Panc1 (cell line): Measurements from ENCODE around the gene LYPD6B. TPM values are rescaled to one million over a fixed set of nuclear protein-coding genes. Genes with fewer than 3 reads are reported as not detected.

Source experiments
- ATAC-seq: fragments of 200-7000 bp; cut with Tn5 transposase; 2 replicates; pipeline ENCODE4 v1.9.1; 2020; ENCODE audit warnings: mild to moderate bottlenecking, moderate library complexity
- BruUV-seq: library from RNA; stranded (reverse); fragments of 400-500 nt; replicated peaks from 2 replicates; lab custom pipeline; 2021; lab: Mats Ljungman, UMichigan
- CTCF ChIA-PET: fragments of 300-600 bp; sonication (Branson Sonifier 250); formaldehyde crosslinking; loops from one replicate; lab custom pipeline; 2022; ENCODE audit warnings: antibody characterized with exemption; lab: Charles Lee
- POLR2A ChIA-PET: fragments of 300-600 bp; sonication (Branson Sonifier 250); formaldehyde crosslinking; loops from one replicate; lab custom pipeline; 2022; ENCODE audit warnings: antibody characterized with exemption; lab: Charles Lee
- DNase-seq: peaks from one replicate; pipeline ENCODE4 v3.0.0-alpha.2; 2010; ENCODE audit warnings: low read depth, low spot score
- H3K27ac ChIP-seq: 2 replicates; pipeline ENCODE4 v1.5.1; 2011; ENCODE audit warnings: mild to moderate bottlenecking, low read length, inconsistent platforms
- H3K27me3 ChIP-seq: fragments of 200-500 bp; sonication (Bioruptor generic); 2 replicates; pipeline ENCODE4 v1.6.0; 2014; ENCODE audit warnings: low read length, inconsistent platforms; ENCODE audit not compliant: control insufficient read depth, insufficient read depth
- H3K36me3 ChIP-seq: fragments of 200-500 bp; sonication (Bioruptor generic); 2 replicates; pipeline ENCODE4 v1.5.1; 2014; ENCODE audit warnings: inconsistent platforms, mild to moderate bottlenecking, low read length, moderate library complexity; ENCODE audit not compliant: control insufficient read depth, insufficient read depth
- H3K4me1 ChIP-seq: 2 replicates; pipeline ENCODE4 v1.5.1; 2011; ENCODE audit warnings: inconsistent platforms, mild to moderate bottlenecking, low read length, moderate library complexity; ENCODE audit not compliant: control insufficient read depth, insufficient read depth
- H3K4me3 ChIP-seq, 2 experiments: 2 replicates each; pipeline ENCODE4 v1.5.1; 2011 to 2012; ENCODE audit warnings: low read depth in 2 of 2, low read length in 2 of 2, mild to moderate bottlenecking in 2 of 2, inconsistent platforms in 1 of 2, moderate library complexity in 1 of 2
- H3K9me3 ChIP-seq: fragments of 200-500 bp; sonication (Bioruptor generic); 2 replicates; pipeline ENCODE4 v1.5.1; 2014; ENCODE audit warnings: low read depth, mild to moderate bottlenecking, inconsistent platforms, low read length, moderate library complexity; ENCODE audit not compliant: control insufficient read depth, insufficient read depth
- POLR2AphosphoS5 ChIP-seq: IDR thresholded peaks from 2 replicates; pipeline ENCODE4 v1.6.1; 2012; ENCODE audit warnings: mild to moderate bottlenecking, low read depth, low read length, moderate library complexity
- SIN3A ChIP-seq: IDR thresholded peaks from 2 replicates; pipeline ENCODE4 v1.6.1; 2012; ENCODE audit warnings: low read depth, mild to moderate bottlenecking, low read length, moderate library complexity, borderline replicate concordance; ENCODE audit not compliant: insufficient read depth
- TCF7L2 ChIP-seq: IDR thresholded peaks from 2 replicates; pipeline ENCODE4 v1.6.1; 2011; ENCODE audit warnings: mild to moderate bottlenecking, low read depth, low read length, inconsistent platforms
- in situ Hi-C: cut with HindIII; loops from 2 replicates; pipeline ENCODE4 v1.10.0; 2016; ENCODE audit warnings: low sequenced_read_pairs, low pct_unique_long_range_greater_than_20kb
- intact Hi-C: fragments of 100-400 bp; cut with micrococcal nuclease; formaldehyde crosslinking; loops from one replicate; pipeline ENCODE4 v1.10.0; 2022; ENCODE audit not compliant: unreplicated experiment
- total RNA-seq: library from RNA; stranded (reverse); gene quantifications from one replicate; pipeline ENCODE4 v1.2.1, GENCODE V29; 2021; ENCODE audit not compliant: unreplicated experiment
- TF ChIP-seq, protein P1 (sequence below), 2 experiments: IDR thresholded peaks; 2 replicates each; pipeline ENCODE4 v1.6.1; 2011 to 2012; ENCODE audit warnings: low read depth in 2 of 2, control low read depth in 1 of 2, low read length in 1 of 2, mild to moderate bottlenecking in 1 of 2, moderate library complexity in 1 of 2; ENCODE audit not compliant: insufficient read depth in 1 of 2
- TF ChIP-seq, protein P2 (sequence below): fragments of 450-650 bp; IDR thresholded peaks from 2 replicates; pipeline ENCODE4 v1.5.1; 2017; ENCODE audit warnings: mild to moderate bottlenecking

LYPD6B gene
- total RNA-seq, 1 experiment from 2014 or later = 2.2 TPM

DNA sequence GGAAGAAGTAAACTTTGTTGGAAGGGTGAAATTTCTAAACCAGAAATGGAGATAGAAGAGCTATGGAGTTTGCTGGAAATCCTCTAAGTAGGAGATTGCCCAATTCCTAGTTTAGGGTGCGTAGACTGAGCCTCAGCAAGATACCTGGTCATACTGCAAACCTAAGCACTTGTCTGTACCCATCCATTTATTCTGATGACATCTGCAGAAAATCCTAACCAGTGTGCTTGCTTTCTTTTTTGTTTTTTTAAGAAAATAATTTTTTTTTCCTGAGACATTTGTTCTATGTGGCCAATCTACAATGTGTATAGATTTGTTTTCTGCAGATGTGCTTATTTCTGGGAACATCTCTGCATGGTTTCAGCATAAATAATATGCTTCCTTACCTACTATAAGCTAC is 144.7 kb downstream of the LYPD6B start:
- H3K36me3 ChIP-seq = no peaks in the 10 kb centered on the region
- H3K27ac ChIP-seq = no peak overlapping the region
- intact Hi-C loops = no loop called here
- in situ Hi-C loops = no loop called here
- no peak for DNase-seq
- H3K4me3 ChIP-seq = no peak overlapping the region
- no peak for ATAC-seq
- H3K27me3 ChIP-seq = no peaks in the 10 kb centered on the region
- ChIA-PET CTCF (no interaction called here), POLR2A (no interaction called here)
- H3K4me1 ChIP-seq = no peaks in the 10 kb centered on the region
- no TSS peak for BruUV-seq
- TF ChIP-seq, protein P1, sequence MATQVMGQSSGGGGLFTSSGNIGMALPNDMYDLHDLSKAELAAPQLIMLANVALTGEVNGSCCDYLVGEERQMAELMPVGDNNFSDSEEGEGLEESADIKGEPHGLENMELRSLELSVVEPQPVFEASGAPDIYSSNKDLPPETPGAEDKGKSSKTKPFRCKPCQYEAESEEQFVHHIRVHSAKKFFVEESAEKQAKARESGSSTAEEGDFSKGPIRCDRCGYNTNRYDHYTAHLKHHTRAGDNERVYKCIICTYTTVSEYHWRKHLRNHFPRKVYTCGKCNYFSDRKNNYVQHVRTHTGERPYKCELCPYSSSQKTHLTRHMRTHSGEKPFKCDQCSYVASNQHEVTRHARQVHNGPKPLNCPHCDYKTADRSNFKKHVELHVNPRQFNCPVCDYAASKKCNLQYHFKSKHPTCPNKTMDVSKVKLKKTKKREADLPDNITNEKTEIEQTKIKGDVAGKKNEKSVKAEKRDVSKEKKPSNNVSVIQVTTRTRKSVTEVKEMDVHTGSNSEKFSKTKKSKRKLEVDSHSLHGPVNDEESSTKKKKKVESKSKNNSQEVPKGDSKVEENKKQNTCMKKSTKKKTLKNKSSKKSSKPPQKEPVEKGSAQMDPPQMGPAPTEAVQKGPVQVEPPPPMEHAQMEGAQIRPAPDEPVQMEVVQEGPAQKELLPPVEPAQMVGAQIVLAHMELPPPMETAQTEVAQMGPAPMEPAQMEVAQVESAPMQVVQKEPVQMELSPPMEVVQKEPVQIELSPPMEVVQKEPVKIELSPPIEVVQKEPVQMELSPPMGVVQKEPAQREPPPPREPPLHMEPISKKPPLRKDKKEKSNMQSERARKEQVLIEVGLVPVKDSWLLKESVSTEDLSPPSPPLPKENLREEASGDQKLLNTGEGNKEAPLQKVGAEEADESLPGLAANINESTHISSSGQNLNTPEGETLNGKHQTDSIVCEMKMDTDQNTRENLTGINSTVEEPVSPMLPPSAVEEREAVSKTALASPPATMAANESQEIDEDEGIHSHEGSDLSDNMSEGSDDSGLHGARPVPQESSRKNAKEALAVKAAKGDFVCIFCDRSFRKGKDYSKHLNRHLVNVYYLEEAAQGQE (IDR thresholded peaks at IDR 0.05; ENCODE audit: insufficient read depth in 1 of 2, low read depth in 2 of 2, low read length in 1 of 2) = no peak
- no peak for TF ChIP-seq POLR2AphosphoS5
- TF ChIP-seq, protein P2, sequence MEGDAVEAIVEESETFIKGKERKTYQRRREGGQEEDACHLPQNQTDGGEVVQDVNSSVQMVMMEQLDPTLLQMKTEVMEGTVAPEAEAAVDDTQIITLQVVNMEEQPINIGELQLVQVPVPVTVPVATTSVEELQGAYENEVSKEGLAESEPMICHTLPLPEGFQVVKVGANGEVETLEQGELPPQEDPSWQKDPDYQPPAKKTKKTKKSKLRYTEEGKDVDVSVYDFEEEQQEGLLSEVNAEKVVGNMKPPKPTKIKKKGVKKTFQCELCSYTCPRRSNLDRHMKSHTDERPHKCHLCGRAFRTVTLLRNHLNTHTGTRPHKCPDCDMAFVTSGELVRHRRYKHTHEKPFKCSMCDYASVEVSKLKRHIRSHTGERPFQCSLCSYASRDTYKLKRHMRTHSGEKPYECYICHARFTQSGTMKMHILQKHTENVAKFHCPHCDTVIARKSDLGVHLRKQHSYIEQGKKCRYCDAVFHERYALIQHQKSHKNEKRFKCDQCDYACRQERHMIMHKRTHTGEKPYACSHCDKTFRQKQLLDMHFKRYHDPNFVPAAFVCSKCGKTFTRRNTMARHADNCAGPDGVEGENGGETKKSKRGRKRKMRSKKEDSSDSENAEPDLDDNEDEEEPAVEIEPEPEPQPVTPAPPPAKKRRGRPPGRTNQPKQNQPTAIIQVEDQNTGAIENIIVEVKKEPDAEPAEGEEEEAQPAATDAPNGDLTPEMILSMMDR = no peak
- no peak for TF ChIP-seq SIN3A
- no peak for TF ChIP-seq TCF7L2
- H3K9me3 ChIP-seq = no peaks in the 10 kb centered on the region

DNA sequence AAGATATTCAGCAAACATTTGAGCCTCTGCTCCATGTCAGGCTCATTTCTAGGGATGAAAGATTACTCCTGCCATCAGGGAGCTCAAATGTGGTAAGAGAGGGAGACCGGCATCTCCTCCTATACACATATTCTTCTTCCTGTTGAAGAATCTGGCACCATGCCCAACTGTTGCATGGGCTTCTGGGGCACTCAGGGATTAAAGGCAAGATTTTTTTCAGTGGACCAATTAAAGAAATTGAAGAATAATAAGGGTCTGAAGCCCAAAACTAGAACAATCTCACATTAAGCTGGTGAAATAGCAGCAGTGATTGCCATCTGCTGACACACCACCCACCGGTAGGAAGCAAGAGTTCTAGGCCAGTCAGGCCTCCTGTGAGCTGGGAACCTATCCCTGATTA is 146.5 kb downstream of the LYPD6B start:
- CTCF ChIA-PET = no interaction called here
- Histone ChIP-seq H3K4me1 (no peaks in the 10 kb centered on the region), H3K27me3 (no peaks in the 10 kb centered on the region), H3K4me3 (no peak overlapping the region), H3K36me3 (no peaks in the 10 kb centered on the region), H3K27ac (no peak overlapping the region), H3K9me3 (no peaks in the 10 kb centered on the region)
- no peak for DNase-seq
- intact Hi-C loops (no loop called here), in situ Hi-C loops (no loop called here)
- no peak for ATAC-seq
- POLR2A ChIA-PET = no interaction called here
- TF ChIP-seq POLR2AphosphoS5 = no peak
- no TSS peak for BruUV-seq

DNA sequence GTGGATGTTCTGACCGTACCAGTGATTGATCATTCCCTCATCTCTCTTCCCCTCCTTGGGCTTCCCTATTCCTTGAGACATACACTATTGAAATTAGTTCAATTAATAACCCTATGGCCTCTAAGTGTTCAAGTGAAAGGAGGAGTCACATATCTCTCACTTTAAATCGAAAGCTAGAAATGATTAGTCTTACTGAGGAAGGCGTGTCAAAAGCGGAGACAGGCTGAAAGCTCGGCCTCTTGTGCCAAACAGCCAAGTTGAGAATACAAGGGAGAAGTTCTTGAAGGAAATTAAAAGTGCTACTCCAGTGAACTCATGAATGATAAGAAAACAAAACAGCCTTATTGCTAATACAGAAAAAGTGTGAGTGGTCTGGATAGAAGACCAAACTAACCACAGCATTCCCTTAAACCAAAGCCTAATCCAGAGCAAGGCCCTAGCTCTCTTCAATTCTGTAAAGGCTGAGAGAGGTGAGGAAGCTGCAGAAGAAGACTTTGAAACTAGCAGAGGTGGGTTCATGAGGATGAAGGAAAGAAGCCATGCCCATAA is 147.5 kb downstream of the LYPD6B start:
- DNase-seq (no peak), ATAC-seq (no peak)
- no peak overlapping the region for H3K27ac ChIP-seq
- no peaks in the 10 kb centered on the region for H3K4me1 ChIP-seq
- in situ Hi-C loops = no loop called here
- TF ChIP-seq TCF7L2 (no peak), SIN3A (no peak), POLR2AphosphoS5 (no peak)
- TF ChIP-seq, protein P1 (IDR thresholded peaks at IDR 0.05; ENCODE audit: insufficient read depth in 1 of 2, low read depth in 2 of 2, low read length in 1 of 2) = no peak
- TF ChIP-seq, protein P2 = no peak
- no peaks in the 10 kb centered on the region for H3K36me3 ChIP-seq
- intact Hi-C loops = no loop called here
- BruUV-seq = no TSS peak
- H3K27me3 ChIP-seq = no peaks in the 10 kb centered on the region
- ChIA-PET POLR2A (no interaction called here), CTCF (no interaction called here)
- H3K4me3 ChIP-seq = no peak overlapping the region
- H3K9me3 ChIP-seq = no peaks in the 10 kb centered on the region
